ENCODE measurements around the gene POU2F3.

Gene POU2F3

DNA sequence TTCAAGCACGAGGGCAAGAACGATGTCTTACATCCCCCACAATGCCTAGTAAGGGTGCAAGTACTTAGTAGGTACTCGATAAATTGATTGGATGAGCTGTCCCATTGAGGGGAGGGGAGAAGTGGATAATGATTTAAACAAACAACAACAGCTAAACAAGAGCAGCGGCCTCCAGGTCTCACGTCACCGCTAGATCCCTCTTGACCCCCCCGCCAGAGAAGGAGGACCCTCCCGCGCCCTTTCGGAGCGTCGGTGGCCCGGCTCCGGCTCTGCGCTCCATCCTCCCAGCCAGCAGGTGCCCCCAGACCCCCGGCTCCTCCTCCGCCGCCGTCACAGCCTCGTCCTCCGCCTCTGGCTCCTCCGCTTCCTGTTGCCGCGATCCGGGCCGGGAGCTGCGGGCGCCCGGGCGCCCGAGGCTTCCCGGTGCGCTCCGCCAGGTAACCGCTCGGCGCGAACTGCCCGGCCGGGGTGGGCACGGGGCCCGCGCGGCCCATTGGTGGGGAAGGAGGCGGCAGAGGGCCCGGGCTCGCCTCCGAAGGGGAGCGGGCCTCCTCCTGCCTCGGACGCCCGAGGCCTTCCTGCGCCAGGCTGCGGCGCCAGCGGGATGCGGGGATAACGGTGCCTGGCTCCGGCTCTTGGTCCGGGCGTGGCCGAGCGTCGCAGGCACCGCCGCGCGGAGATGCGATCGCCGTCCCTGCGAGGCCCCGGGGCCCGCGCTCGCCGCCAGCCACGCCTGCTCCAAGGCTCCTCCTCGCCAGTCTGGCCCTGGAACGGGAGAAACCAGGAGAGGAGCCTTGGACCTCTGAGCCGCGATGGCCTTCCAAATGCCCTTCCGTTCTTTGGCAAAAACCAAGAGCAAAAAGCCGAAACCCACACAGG lies 85.2 kb downstream of the POU2F3 start, which contains the start of gene TLCD5:
Gene TLCD5 (plus strand): TSS at position 368 of the 879 bp plus-strand sequence. CDS start 2,143 bp downstream, outside the sequence.
- no peak for DNase-seq (ENCODE audit: low read depth)

DNA sequence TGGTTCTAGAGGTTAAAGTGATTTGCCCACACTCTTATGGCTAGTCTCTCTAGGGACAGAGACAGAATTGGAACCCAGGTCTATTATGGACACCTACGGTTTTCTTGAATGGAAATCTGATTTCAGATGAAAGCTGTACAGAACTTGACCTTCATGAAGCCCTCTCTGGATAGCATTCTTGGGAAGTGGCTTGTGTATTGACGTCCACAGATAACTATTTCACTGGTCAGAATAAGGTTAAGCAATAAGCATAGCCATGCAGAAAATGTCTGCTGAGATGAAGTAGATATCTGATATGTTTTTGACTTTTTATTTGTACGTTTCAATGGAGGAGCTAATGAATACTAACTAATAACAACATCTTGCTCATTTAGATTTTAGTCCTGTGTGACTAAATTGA lies 86.3 kb downstream of the POU2F3 start:
- no peak for DNase-seq (ENCODE audit: low read depth)

DNA sequence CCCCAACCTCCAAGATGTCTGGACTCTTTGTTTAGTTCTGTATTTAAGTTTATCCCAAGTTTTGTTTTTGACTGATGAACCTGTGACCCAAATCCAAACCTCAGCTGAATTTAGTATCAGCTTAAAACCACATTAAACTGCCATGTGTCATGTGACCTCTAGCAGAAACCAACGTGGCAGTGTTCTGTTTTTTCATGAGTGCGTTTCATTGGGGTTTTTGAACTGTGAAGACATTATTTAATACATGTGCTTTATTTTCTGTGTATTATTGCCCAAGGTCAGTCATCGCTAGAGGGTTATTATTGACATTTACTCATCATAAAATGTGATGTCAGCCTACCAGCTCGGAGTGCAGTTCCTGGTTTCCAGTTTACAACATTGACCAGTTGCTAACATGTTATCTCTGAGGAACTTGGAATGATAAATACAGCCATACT lies 86.9 kb downstream of the POU2F3 start:
- DNase-seq (ENCODE audit: low read depth) = no peak

DNA sequence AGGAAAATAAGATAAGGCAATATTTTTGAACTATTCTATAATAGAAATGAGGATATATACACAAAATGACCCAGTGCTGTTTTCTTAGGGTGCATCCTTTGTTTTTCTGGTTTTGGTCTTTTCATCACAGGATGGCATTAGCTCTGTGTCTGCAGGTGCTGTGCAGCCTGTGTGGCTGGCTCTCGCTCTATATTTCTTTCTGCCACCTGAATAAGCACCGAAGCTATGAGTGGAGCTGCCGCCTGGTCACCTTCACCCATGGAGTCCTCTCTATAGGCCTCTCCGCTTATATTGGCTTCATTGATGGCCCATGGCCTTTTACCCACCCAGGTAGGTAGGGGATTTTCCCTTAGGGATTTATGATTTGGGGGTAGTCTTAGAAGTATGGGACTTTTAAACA lies 87.4 kb downstream of the POU2F3 start:
- no peak for DNase-seq (ENCODE audit: low read depth)

DNA sequence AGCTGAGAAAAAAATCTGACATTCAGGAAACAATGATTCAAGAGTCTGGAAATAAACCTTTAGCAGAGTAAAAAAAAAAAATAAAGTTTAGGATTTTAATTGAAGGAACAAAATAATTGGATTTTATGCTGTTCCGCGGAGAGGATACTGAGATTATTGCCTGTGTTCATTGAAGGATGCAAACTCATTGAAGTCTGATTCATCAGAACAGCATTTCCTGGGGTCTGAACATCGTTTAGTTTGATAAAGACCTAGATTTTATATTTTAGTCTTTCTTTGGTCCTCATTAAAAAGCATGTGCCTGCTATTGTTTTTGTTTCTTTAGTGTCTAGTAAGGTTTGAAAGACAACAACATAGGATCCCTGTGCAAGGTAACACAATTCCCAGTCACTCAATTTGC lies 89.6 kb downstream of the POU2F3 start:
- DNase-seq (ENCODE audit: low read depth) = no peak

DNA sequence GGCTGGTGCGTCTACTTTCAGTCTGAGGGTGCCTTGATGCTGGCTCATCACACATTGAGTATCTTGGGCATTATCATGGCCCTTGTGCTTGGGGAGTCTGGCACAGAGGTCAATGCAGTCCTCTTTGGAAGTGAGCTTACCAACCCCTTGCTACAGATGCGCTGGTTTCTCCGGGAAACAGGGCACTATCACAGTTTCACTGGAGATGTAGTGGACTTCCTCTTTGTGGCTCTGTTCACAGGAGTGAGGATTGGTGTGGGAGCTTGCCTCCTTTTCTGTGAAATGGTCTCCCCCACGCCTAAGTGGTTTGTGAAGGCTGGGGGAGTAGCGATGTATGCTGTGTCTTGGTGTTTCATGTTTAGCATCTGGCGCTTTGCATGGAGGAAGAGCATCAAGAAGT lies 90.1 kb downstream of the POU2F3 start:
- DNase-seq (ENCODE audit: low read depth) = no peak

DNA sequence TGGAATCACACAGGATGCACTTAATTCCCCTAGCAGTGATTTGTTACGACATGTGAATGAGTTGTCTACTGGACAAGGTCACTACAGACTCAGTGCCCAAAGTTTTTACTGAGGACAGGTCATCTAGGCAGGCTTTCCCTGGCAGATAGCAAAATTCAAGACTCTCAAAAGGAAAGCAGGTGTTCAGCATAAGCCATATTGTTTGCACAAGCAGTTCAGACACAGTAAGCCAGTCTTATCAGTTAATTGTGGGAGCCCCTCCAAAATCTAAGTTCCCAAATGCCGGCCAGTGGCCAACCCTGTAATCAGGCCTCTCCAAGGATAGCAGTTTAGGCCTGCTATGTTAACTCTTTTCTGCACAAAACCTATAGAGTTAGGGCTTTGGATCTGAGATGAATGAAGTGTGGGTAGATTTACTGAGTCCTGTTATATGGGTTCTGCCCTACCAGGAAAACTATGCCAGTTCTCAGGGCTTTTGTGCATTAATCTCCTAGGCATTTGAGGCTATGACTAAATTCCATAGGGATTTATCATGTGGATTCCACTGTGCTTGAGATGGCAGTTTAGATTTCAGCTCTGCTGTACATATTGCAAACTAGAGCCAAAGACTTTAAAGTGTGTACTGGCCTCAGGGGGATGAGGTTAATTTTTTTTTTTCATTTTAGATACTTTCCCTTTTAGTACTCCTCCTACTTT lies 91.5 kb downstream of the POU2F3 start:
- DNase-seq (ENCODE audit: low read depth) = no peak

DNA sequence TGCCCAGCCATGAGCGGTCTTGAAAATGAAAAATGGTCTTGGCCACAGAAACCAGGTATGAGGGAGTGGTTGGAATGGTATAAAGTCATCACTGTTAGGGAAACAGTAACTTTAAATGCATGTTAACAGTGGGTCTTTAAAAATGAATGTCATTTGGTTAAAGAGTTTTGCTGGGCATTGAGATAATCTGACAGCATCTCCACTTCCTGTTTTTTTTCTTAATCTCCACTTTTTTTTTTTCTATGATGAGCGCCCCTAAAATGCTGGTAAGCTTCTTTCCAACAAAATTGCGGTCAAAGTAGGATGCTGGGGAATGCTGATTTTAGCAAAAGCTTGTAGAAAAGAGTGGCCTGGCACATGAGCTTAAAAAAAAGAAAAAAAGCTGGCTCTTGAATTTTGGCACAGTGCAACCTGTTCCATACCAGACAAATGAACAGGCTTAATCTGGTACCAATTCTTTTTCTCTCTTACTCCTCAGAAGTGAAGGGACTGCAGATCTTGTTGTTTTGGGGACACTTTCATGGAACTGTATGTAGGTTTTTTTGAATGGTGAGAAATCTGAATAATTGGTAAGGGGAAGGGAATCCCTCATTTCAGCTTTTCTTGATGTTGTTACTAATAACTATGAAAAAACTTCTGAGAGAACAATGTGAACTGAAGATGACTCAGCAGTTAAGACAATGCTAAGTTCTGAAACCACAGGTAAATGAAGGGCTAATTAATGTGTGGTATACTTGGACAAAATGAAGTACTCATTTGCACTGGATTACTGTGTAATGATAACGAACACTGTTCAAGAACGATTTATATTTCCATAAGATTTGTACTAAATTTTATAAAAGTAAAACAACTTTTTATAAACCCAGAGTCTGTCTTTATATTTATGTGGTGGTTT lies 93.1 kb downstream of the POU2F3 start:
- no peak for DNase-seq (ENCODE audit: low read depth)

DNA sequence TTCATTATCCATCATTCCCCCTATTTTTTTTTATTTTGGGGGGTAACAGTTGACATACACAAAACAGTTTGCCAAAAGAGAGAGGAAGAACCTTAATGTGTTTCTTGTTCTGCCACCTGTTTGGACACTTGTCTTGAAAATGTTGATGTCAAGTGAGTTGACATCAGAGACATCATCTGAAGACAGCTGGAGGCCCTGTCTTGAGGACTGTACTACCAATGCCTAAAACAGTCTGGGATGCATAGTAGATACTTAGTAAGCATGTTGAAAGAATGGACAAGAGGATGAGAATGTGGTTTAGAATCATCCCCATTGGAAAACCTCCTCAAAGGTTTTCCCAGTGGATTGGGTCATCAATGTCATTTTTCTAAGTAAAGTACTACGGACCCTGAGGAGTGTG lies 93.9 kb downstream of the POU2F3 start:
- DNase-seq (ENCODE audit: low read depth) = no peak

DNA sequence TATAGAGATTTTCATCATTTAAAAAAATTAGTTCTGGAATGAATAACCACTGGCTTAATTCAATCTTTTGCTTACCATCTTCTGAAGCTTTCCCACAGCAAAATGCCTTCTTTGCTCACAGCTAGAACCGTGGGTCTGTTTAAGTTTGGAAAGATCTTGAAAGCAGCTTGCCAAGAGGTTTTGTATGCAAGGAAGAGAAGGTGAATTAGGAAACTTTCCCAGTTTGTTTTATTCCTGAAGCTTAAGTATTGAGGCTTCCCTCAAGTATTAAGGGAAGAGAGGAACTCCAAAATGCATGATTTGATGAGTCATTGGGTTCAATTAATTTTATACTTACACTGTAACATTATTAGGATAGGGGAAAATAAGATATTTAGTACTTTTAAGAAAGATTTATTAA lies 94.4 kb downstream of the POU2F3 start:
- DNase-seq (ENCODE audit: low read depth) = no peak

DNA sequence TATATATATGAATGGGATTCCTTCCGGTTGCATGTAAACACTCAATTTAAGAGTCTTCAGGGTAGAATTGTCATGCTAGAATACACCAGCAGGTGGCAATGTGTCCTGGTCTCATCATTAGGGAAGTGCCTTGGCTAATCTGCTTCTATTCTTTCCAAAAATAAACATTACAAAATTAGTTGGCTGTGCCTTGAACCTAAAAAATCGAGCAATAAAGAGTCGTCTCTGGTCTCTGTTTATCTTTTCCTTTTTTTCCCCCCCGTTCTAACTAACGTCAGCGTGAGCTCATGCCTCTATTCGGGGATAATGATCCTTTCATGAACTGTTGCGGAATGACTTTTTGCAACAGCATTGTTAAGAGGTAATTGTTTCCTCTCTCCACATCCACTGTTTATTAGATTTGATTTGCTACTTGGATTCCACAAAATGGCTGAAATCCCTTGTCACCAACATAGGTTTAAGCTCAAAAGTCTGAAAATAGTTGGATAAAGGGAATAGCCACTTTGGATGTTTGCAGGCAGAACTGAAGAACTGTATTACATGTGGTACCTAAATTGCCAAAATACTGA lies 95.0 kb downstream of the POU2F3 start:
- DNase-seq (ENCODE audit: low read depth) = peak; percentile 33

DNA sequence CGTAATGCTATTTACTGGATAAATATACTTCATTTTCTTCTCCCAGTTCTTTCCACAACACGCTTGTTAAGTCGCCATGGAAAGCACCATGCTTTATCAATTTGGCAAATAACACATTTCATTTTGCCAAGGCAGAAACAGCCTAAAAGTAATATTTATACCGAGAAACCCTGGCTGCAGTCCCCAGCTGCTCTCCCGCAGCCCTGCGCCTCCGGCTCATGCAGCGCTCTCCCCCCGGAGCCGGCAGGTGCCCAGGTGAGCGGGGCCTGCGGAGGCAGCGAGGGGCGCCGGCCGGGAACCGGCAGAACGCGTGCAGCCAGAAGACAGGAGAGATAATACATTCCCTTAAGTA lies 95.6 kb downstream of the POU2F3 start:
- peak; percentile 1 for DNase-seq (ENCODE audit: low read depth)

DNA sequence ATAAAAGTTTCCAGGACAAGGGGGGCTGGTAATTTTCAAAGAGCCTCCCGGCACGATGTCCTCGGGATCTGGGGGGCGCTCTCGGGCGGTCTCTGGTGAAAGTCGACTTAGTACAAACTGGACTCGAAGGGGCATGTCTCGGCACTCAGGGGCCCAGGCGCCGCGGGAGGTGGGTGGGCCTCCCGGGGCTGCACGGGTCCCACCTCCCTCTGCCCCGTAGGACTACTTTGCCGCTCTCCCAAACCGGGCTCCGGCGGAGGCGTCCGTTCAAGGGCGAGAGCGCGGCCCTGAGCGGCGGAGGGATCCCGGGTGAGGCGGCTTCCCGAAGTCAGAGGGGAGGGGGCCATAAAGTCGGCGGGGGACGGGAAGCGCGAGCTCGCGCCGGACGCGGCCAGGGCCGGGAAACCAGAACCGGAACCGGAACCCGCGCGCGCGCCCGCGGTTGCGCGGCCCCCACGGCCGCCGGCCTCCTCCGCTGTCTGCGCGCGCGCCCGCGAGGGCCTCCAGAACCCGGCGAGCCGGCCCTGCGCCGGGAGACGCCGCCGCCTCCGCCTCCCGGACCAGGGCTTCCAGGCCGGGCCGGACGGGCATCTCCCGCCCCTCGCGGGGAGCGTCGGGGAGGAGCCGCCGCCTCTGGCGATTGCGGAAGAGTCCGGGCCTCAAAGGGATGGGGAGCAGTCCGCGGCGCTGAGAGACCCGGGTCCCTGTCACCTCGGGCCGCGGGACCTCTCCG lies 96.1 kb downstream of the POU2F3 start, which contains the start of gene ARHGEF12:
Gene ARHGEF12 (plus strand): TSS at position 506 of the 733 bp plus-strand sequence. CDS start 831 bp downstream, outside the sequence.
- DNase-seq (ENCODE audit: low read depth) = peak; percentile 35

DNA sequence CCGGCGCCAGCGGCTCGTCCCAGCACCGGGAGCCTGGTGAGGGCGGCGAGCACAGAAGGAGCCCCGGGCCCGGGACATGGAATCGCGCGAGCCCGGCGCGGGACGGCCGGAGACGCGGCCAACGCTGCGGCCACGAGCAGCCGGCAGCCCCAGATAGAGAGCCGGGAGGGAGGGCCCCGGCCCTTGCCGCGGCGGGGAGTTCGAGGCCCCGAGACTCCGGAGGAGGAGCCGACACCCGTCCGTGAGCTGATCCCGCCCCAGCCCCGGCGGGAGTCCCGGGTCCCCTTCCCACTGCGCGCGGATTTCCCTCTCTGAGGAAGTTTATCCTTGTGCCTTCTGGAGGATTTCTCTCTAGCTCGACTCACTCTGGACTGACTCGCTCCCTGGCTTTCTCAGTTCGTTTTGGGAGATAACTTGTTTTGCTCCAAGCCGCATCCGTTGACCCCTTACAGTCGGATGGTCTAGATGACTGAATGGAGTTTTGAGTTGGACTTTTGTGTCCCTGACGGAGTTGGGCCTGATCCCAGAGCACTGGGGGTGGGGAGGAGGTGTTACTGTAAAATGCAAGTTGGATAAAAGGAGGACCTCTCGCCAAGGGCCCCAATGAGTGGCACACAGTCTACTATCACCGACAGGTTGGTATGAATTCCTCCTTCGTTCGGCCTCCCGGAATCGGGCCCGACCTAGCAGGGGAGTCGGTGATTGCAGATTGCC lies 96.9 kb downstream of the POU2F3 start:
- DNase-seq (ENCODE audit: low read depth) = no peak

DNA sequence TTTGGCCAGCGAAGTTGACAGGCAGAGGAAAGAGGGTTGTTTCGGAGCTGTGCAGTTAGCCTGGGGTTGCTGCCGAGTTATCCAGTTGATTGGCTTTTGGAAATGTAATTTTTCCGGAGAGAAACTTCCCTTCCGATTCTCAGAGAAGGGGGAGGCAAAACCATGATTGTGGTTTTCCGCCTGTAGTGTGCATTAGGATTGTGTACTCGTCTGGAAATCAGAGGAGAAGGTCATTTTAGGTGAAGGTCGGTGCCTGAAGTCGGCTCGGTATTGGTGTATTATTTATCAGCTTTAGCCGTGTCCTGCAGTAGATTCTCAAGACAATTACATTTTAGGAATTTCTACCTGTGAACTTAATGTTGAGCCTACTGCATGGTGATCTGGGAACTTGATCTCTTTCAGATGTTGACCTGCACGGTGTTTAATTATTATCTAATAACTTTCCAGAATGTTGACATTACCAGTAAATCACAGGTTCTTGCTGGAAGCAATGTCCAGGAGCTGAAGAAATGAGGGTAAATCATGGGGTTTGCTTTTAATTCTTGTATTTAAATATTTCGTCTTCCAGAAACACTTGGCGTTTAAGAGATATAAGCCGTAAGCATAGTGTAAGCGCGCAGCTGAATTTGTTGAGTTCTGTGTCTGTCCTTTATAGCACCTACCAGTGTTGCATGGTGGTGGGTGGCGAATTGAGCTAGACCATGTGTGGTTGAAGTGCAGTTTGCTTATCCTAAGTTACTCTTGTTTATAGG lies 97.6 kb downstream of the POU2F3 start:
- no peak for DNase-seq (ENCODE audit: low read depth)

DNA sequence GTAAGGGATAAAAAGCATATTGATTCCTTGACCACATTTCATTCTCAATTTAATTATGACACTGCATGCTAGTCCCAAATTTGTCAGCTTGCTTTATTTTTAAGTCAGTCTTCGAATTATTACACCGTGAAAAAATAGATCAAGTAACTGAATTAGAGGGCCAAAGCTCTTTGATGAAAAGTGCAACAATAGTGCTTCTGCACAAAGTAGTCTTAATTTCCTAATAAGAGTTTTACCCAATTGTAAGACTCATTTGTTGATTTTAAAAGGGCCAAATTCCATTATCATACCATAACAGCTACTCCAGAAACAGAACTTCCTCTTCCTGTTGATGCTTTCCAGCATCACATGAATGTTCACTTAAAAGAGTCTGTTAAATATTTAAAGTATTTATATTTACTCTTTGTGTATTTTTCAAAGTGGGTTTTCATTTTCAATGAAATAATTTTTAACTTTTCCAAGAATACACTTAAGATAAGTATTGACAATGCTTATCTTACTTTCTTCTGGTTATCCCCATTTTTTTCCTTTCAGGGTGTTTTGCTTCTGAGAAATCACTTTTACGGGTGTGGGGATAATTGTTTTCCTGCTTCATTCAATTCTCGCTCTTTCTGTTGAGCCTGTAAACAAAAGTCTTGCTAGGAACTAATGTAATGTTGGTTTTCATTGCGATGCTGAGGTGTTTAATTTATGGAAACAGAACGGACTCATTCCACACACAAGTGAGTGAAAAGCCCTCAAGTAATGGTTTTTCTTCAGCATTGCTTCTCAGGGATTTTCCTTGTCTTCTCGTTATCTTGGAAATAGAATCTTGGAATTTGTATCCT lies 98.4 kb downstream of the POU2F3 start:
- DNase-seq (ENCODE audit: low read depth) = no peak

DNA sequence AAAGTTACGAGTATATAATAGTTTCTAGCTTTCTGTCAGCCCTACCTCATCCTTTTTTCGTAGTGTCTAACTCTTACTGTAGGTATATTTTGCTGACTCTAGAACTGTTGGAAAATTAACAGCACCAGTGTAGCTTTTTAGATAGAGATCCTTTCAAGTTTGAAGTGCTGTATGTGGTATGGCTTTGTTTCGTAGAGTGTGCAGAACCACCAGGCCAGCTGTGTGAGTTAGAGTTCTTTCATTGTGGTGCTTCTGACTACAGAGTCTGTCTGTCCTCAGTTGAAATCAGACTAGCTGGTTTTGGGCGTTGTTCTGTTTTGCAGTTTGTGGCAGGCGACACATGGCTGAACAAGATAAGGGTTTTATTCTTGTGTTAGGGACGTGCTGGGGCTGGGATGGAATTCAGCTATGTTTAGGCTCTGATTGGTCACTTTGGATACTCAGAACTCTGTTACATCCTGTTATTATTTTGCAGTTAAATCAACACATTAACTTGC lies 99.5 kb downstream of the POU2F3 start:
- no peak for DNase-seq (ENCODE audit: low read depth)

DNA sequence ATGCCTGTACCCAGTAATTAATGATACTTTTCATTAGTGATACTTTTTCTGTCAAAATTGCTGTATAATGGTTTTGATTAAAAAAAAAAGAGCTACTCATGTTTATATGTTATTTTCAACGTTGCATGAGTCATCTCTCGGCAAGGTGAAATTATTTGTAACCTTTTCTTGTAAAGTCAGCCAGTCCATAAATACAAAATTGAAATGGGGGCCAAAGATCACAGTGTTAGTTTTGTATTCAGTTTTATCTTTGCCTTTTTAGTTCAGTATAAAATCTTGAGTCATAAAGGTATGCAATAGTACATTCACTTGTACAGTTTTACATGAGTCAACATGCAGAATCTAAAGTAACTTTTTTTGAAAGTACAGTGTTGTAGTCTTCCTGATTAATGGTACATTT lies 100.6 kb downstream of the POU2F3 start:
- no peak for DNase-seq (ENCODE audit: low read depth)

DNA sequence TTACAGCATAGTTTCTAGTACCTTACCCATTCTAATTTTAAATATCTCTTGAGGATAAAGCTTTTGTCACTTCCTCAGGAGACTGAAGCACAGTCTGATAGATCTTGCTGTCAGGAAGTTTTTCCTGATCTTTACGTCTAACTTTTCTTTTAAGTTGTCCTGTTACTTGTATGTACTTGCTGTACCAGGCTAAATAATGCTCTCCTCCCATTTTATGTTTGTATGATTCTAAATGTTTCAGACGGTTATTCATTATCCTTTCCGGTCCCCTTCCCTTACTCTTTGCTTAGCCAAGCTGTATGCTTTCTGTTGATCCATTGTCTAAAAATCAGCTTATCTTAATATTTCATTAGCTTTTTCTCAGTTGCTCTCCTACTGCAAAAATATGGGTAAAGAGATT lies 102.3 kb downstream of the POU2F3 start:
- no peak for DNase-seq (ENCODE audit: low read depth)
